Spleen (tissue), 11 donors: ENCODE measurements around the gene SOX13. TPM values are rescaled to one million over a fixed set of nuclear protein-coding genes. Genes with fewer than 3 reads are reported as not detected.

Experiments used
- DNase-seq: peaks from one replicate; pipeline ENCODE4 v3.0.0-alpha.2; 2020
- H3K27ac ChIP-seq, 8 donors: fragments of 200-600 bp; sonication (generic) in 7 of 8; 1 replicate in 4 of 8; 2 replicates in 4 of 8; pipeline versions ENCODE4 v1.5.0 to v1.8.0; 2016 to 2021; ENCODE audit warnings: inconsistent platforms in 4 of 8, mild to moderate bottlenecking in 4 of 8, moderate library complexity in 1 of 8
- H3K27me3 ChIP-seq, 7 donors: fragments of 200-600 bp; sonication (generic) in 6 of 7; replicated peaks in 1 of 7; 1 replicate in 4 of 7; 2 replicates in 3 of 7; pipeline versions ENCODE4 v1.5.0 to v1.8.0; 2016 to 2021; ENCODE audit warnings: inconsistent platforms in 3 of 7, mild to moderate bottlenecking in 1 of 7
- H3K36me3 ChIP-seq, 6 donors: fragments of 200-600 bp; sonication (generic) in 5 of 6; 1 replicate in 4 of 6; 2 replicates in 2 of 6; pipeline versions ENCODE4 v1.5.0 to v1.8.0; 2016 to 2021; ENCODE audit warnings: inconsistent platforms in 2 of 6
- H3K4me1 ChIP-seq, 6 donors: fragments of 200-600 bp; sonication (generic) in 5 of 6; 1 replicate in 3 of 6; 2 replicates in 3 of 6; pipeline versions ENCODE4 v1.5.0 to v1.8.0; 2016 to 2021; ENCODE audit warnings: inconsistent platforms in 3 of 6
- H3K4me3 ChIP-seq, 8 donors: fragments of 200-600 bp; sonication (generic) in 7 of 8; 1 replicate in 4 of 8; 2 replicates in 4 of 8; pipeline versions ENCODE4 v1.5.0 to v1.8.0; 2016 to 2021; ENCODE audit warnings: inconsistent platforms in 4 of 8, mild to moderate bottlenecking in 4 of 8, moderate library complexity in 2 of 8
- H3K9me3 ChIP-seq, 8 donors: fragments of 200-600 bp; sonication (generic) in 7 of 8; 1 replicate in 4 of 8; 2 replicates in 4 of 8; pipeline versions ENCODE4 v1.5.0 to v1.8.0; 2016 to 2021; ENCODE audit warnings: inconsistent platforms in 4 of 8
- CTCF ChIP-seq, 11 experiments: fragments of 200-600 bp in 7 of 11; fragments of 450-650 bp in 4 of 11; sonication (generic) in 4 of 11; IDR thresholded peaks in 8 of 11; conservative IDR thresholded peaks in 3 of 11; 1 replicate in 7 of 11; 2 replicates in 4 of 11; pipeline versions ENCODE4 v1.4.0 to v1.8.0; 2016 to 2021; ENCODE audit warnings: antibody characterized with exemption in 11 of 11, inconsistent platforms in 4 of 11, mild to moderate bottlenecking in 1 of 11
- POLR2A ChIP-seq, 3 donors: fragments of 450-650 bp; IDR thresholded peaks; one replicate each; pipeline ENCODE4 v1.5.1; 2017; ENCODE audit warnings: antibody characterized with exemption in 3 of 3, mild to moderate bottlenecking in 1 of 3
- POLR2AphosphoS5 ChIP-seq, 3 donors: sonication (generic); formaldehyde crosslinking; IDR thresholded peaks; one replicate each; pipeline ENCODE4 v1.5.1; 2017; ENCODE audit warnings: antibody characterized with exemption in 3 of 3
- WGBS, 5 donors: extraction: QIAGEN DNeasy Blood & Tissue Kit in 3 of 5; methylation state at CpG; one replicate each; pipeline versions ENCODE4 v1.1.5 to v1.1.7; 2013 to 2018; 5-methylcytosine and 5-hydroxymethylcytosine counted together
- intact Hi-C: fragments of 100-400 bp; cut with DNase I; formaldehyde crosslinking; loops from one replicate; pipeline ENCODE4 v1.15.0; 2023; ENCODE audit warnings: low total_unique reads
- polyA plus RNA-seq, 3 donors: library from polyadenylated mRNA; stranded (reverse); fragments of 200-250 nt; gene quantifications; one replicate each; pipeline ENCODE4 v1.2.1, GENCODE V29; 2013
- total RNA-seq, 7 donors: library from RNA; depleted of rRNA in 3 of 7; stranded (reverse); fragments of >200 nt in 3 of 7; fragmentation: NEBNext Ultra II Directional in 4 of 7; extraction: Animal tissue kit (Norgen Biotek cat#: 25700) in 4 of 7; gene quantifications; one replicate each; pipeline versions ENCODE4 v1.1.0 to v1.2.1, GENCODE V29; 2016 to 2021
- donor health status: healthy with polysubstance abuse.
- donor health status: DM: no; HTN: no; CAD: no; lungs with moderate emphysema.
- donor health status: DM: no; HTN: no; CAD: no.
- donor health status: Bipolar disorder and iron deficiency.
- donor health status: healthy.
- donor health status: DM: no; HTN: no; CAD: no.
- donor health status: DM: yes; HTN: yes; CAD: no.

The SOX13 gene
- total and polyA plus RNA-seq, 10 donors, result 2.0 to 28.7 (median 18.0) TPM

DNA sequence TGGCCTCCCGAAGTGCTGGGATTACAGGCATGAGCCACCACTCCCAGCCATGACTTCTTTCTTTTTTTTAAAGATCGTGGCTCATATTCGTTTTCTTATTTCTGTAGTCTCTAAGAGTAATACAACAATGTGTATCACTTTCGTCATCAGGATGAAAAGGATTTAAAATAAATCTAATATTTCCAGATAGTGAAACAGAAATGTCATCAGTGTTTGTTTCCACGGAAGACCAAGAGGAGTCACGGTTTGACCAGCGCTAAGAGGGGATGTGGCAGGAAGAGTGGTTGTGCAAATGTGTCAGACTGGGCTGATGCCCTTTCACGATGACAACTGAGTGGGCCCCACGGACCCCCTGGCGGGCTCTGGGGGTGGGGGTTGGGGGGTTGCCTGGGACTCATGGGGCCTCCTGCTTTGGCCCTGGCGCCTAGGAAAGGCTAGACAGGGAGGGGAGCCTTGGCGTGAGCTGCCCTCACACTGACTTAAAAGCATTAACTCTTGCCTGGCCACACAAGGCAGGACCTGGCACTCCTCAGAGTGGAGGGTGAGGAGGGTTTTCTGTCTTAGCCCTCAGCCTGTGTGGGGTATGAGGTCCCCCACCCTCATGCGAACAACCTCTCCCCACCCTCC lies 8.4 kb downstream of the SOX13 start:
- intact Hi-C loops, result no loop called here
- WGBS, 5 donors, result 44 to 66% (median 56%) methylated on average over 11 to 13 of the region's 13 CpGs
- Histone ChIP-seq H3K27ac (peak overlapping the region in 5 of 8 donors; percentile 47 to 71 (median 67)), H3K4me1 (peaks cover 0 to 66% (median 17%) of the 10 kb centered on the region in 6 donors), H3K4me3 (no peak overlapping the region), H3K9me3 (no peaks in the 10 kb centered on the region), H3K27me3 (peaks cover 0 to 34% (median 0%) of the 10 kb centered on the region in 7 donors), H3K36me3 (no peaks in the 10 kb centered on the region)
- peak; percentile 69 for DNase-seq
- TF ChIP-seq POLR2A (IDR thresholded peaks at IDR 0.05), result no peak
- no peak for TF ChIP-seq CTCF (IDR thresholded peaks at IDR 0.05 in 8 of 11, conservative IDR thresholded peaks at IDR 0.05 in 3 of 11)
- no peak for TF ChIP-seq POLR2AphosphoS5 (IDR thresholded peaks at IDR 0.05)

GRCh38 chr1:204081791-204082513 lies 9.0 kb downstream of the SOX13 start:
- no peaks in the 10 kb centered on the region for H3K9me3 ChIP-seq
- intact Hi-C loops, result no loop called here
- peaks cover 0 to 65% (median 13%) of the 10 kb centered on the region in 6 donors for H3K4me1 ChIP-seq
- 75 to 86% (median 85%) methylated on average over 7 to 8 of the region's 8 CpGs for WGBS, 5 donors
- peak overlapping the region in 4 of 8 donors; percentile 64 to 71 (median 67) for H3K27ac ChIP-seq
- no peak overlapping the region for H3K4me3 ChIP-seq
- peaks cover 0 to 28% (median 0%) of the 10 kb centered on the region in 7 donors for H3K27me3 ChIP-seq
- H3K36me3 ChIP-seq, result no peaks in the 10 kb centered on the region
- peak; percentile 33 for DNase-seq
- TF ChIP-seq CTCF (IDR thresholded peaks at IDR 0.05 in 8 of 11, conservative IDR thresholded peaks at IDR 0.05 in 3 of 11) (no peak), POLR2AphosphoS5 (IDR thresholded peaks at IDR 0.05) (no peak), POLR2A (IDR thresholded peaks at IDR 0.05) (no peak)

GRCh38 chr1:204083491-204083890 lies 10.6 kb downstream of the SOX13 start:
- Histone ChIP-seq H3K4me1 (peaks cover 0 to 67% (median 10%) of the 10 kb centered on the region in 6 donors), H3K9me3 (no peaks in the 10 kb centered on the region), H3K36me3 (no peaks in the 10 kb centered on the region), H3K27me3 (peaks cover 0 to 16% (median 0%) of the 10 kb centered on the region in 7 donors), H3K4me3 (no peak overlapping the region), H3K27ac (peak overlapping the region in 2 of 8 donors; percentile 50 to 64)
- 79 to 97% (median 92%) methylated on average over 7 of the region's 7 CpGs for WGBS, 5 donors
- no peak for TF ChIP-seq POLR2A (IDR thresholded peaks at IDR 0.05)
- no peak for TF ChIP-seq POLR2AphosphoS5 (IDR thresholded peaks at IDR 0.05)
- no peak for TF ChIP-seq CTCF (IDR thresholded peaks at IDR 0.05 in 8 of 11, conservative IDR thresholded peaks at IDR 0.05 in 3 of 11)
- intact Hi-C loops, result no loop called here
- DNase-seq, result no peak

- DNase-seq, result peak; percentile 37
- Histone ChIP-seq H3K36me3 (no peaks in the 10 kb centered on the region), H3K9me3 (no peaks in the 10 kb centered on the region), H3K27me3 (peaks cover 0 to 11% (median 0%) of the 10 kb centered on the region in 7 donors), H3K4me1 (peaks cover 0 to 66% (median 13%) of the 10 kb centered on the region in 6 donors), H3K27ac (peak overlapping the region in 4 of 8 donors; percentile 8 to 64 (median 34)), H3K4me3 (no peak overlapping the region)
- intact Hi-C loops, result no loop called here
- WGBS, 5 donors, result 78 to 91% (median 83%) methylated on average over 4 of the region's 4 CpGs
- no peak for TF ChIP-seq POLR2AphosphoS5 (IDR thresholded peaks at IDR 0.05)
- TF ChIP-seq CTCF (IDR thresholded peaks at IDR 0.05 in 8 of 11, conservative IDR thresholded peaks at IDR 0.05 in 3 of 11), result no peak
- TF ChIP-seq POLR2A (IDR thresholded peaks at IDR 0.05), result no peak
These were observed 11.4 kb downstream of the SOX13 start for GRCh38 chr1:204084247-204084772.
